ENCODE results near the gene CANX. TPM values are rescaled to one million over a fixed set of nuclear protein-coding genes. Genes with fewer than 3 reads are reported as not detected.
"Not testable (repeated sequence)": the region's sequence is repeated elsewhere in the genome, so short reads cannot be mapped to it uniquely, and the experiment has no call there.

The CANX gene
- polyA plus RNA-seq, 1 experiment: 817 TPM

DNA sequence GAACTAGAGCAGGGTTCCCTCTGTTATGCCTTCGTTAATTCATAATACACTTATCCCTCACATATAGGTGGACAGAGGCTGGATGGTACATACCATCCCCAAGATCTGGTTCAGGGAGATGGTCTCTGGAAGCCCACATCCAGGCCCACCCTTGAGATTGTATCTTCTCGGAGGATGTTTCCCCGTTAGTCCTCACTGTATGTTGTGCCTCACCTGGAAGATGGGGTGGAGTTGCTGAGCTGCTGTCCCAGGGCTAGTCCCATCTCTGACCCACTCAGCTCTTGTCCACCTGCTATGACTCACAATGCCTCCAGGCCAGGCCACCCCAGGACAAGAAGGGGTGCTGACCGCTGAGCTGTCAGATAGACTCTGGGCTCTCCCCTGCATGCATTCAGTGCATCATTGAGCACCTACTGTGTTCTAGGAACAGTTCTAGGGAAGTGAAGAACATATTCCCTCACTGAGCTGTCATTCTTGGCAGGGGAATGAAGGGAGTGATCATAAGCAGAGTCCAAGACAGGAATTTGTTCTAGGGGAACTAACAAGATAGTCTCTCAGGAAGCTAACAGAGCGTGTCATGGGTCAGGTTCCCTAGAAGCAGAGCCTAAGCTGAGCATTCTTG lies 17.9 kb upstream of the CANX start, which contains the start of gene CBY3:
TSS of gene CBY3 (minus strand) at position 255 of the 622 bp plus-strand sequence. CDS start at position 139, 116 bp downstream.
- Histone ChIP-seq H3K4me3 (ENCODE audit: low read depth, low read length) (no peak within 1 kb of the TSS), H3K9me3 (ENCODE audit: control insufficient read depth, insufficient read depth, low read length) (peaks cover 9% of the 10 kb centered on the region; the same call in 1 of the 2 replicates), H3K27me3 (ENCODE audit: control insufficient read depth, insufficient read depth, low read length) (no peaks in the 10 kb centered on the region), H3K27ac (ENCODE audit: low read depth, low read length) (no peak within 1 kb of the TSS)
- ChIA-PET POLR2A (interaction anchor here (0.6 to 1.0 kb wide), 3 partner anchors 27 to 997 kb away, joined by 3 to 5 read pairs (median 3); partner anchors contain the start of gene HNRNPH1), CTCF (interaction anchor here (0.7 kb wide), 1 partner anchor 83 kb away, joined by 8 read pairs; no protein-coding TSS in a partner anchor)
- TF ChIP-seq, protein P1, sequence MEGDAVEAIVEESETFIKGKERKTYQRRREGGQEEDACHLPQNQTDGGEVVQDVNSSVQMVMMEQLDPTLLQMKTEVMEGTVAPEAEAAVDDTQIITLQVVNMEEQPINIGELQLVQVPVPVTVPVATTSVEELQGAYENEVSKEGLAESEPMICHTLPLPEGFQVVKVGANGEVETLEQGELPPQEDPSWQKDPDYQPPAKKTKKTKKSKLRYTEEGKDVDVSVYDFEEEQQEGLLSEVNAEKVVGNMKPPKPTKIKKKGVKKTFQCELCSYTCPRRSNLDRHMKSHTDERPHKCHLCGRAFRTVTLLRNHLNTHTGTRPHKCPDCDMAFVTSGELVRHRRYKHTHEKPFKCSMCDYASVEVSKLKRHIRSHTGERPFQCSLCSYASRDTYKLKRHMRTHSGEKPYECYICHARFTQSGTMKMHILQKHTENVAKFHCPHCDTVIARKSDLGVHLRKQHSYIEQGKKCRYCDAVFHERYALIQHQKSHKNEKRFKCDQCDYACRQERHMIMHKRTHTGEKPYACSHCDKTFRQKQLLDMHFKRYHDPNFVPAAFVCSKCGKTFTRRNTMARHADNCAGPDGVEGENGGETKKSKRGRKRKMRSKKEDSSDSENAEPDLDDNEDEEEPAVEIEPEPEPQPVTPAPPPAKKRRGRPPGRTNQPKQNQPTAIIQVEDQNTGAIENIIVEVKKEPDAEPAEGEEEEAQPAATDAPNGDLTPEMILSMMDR (IDR thresholded peaks at IDR 0.05; ENCODE audit: low read depth, low read length): no peak
- no peak for DNase-seq (ENCODE audit: low read depth, low spot score)

DNA sequence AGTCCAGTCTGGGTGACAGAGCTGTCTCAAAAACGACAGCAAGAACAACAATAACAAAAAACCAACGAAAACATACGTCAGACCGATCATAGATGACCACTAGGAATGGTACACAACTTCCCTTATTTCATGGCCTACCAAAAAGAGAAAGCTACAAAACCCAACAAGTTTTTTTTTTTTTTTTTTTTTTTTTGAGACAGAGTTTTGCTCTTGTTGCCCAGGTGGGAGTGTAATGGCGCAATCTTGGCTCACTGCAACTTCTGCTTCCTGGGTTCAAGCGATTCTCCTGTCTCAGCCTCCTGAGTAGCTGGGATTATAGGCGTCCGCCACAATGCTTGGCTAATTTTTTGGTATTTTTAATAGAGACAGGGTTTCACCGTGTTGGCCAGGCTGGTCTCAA lies 9.6 kb upstream of the CANX start:
- DNase-seq (ENCODE audit: low read depth, low spot score); H3K4me3 ChIP-seq (ENCODE audit: low read depth, low read length); POLR2A ChIA-PET; H3K27ac ChIP-seq (ENCODE audit: low read depth, low read length); CTCF ChIA-PET; H3K27me3 ChIP-seq (ENCODE audit: control insufficient read depth, insufficient read depth, low read length); H3K9me3 ChIP-seq (ENCODE audit: control insufficient read depth, insufficient read depth, low read length): not testable (repeated sequence)

DNA sequence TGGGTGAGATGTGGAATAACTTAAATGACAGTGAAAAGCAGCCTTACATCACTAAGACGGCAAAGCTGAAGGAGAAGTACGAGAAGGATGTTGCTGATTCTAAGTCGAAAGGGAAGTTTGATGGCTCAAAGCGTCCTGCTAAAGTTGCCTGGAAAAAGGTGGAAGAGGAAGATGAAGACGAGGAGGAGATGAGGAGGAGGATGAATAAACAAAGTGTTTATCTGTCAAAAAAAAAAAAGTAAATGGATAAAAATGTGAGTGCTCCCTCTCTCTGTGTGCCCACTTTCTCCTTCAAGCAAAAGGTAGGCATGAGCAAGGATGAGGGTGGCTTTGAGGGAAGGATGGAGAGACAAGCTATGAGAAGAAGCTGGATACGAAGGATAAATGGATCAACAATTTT lies 4.2 kb upstream of the CANX start:
- ChIA-PET POLR2A (no interaction called here), CTCF (no interaction called here)
- H3K27me3 ChIP-seq (ENCODE audit: control insufficient read depth, insufficient read depth, low read length): no peaks in the 10 kb centered on the region
- TF ChIP-seq, protein P1 (IDR thresholded peaks at IDR 0.05; ENCODE audit: low read depth, low read length): no peak
- no peaks in the 10 kb centered on the region; the same call in 1 of the 2 replicates for H3K9me3 ChIP-seq (ENCODE audit: control insufficient read depth, insufficient read depth, low read length)
- no peak for DNase-seq (ENCODE audit: low read depth, low spot score)
- no peak overlapping the region for H3K27ac ChIP-seq (ENCODE audit: low read depth, low read length)
- H3K4me3 ChIP-seq (ENCODE audit: low read depth, low read length): no peak overlapping the region

DNA sequence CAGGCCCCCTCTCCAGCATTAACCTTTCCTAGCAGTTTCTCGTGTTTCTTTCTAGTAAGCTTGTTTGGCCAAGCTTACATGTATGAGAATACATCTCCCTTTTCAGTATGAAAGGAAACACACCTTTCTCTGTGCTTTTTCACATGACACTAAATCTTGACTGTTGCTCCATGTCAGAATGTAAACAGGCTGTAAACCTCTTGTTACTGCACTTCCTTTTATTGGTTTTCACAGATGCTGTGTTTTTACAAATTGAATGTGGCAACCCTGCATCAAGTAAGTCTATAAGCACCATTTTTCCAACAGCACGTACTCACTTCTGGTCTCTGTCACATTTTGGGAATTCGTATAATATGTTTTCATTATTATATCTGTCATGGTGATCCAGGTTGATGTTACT lies 2.2 kb upstream of the CANX start:
- Histone ChIP-seq H3K9me3 (ENCODE audit: control insufficient read depth, insufficient read depth, low read length) (no peaks in the 10 kb centered on the region; the same call in 1 of the 2 replicates), H3K27me3 (ENCODE audit: control insufficient read depth, insufficient read depth, low read length) (no peaks in the 10 kb centered on the region), H3K4me3 (ENCODE audit: low read depth, low read length) (no peak overlapping the region), H3K27ac (ENCODE audit: low read depth, low read length) (no peak overlapping the region)
- TF ChIP-seq, protein P1 (IDR thresholded peaks at IDR 0.05; ENCODE audit: low read depth, low read length): no peak
- POLR2A ChIA-PET: interaction anchor here (0.6 to 1.0 kb wide), 2 partner anchors 35 to 162 kb away, joined by 4 to 9 read pairs; partner anchors contain the start of genes MAML1 and MRNIP
- no peak for DNase-seq (ENCODE audit: low read depth, low spot score)
- CTCF ChIA-PET: interaction anchor here (1.2 kb wide), 1 partner anchor 74 kb away, joined by 4 read pairs; the partner anchor contains the start of gene HNRNPH1

DNA sequence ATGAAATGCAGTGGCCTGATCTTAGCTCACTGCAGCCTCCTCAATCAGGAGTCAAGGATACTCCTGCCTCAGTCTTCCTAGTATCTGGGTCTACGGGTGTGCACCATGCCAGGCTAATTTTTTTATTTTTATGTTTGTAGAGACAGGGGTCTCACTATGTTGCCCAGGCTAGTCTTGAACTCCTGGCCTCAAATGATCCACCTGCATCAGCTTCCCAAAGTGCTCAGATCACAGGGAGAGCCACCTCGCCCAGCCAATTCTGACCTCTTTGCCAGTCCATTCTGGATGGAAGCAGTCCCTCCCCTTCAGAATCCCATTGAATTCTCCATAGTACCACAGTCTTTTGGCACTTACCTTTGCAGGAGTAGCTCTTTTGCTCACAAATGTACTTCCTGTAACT lies 1.7 kb upstream of the CANX start:
- no peaks in the 10 kb centered on the region; the same call in 1 of the 2 replicates for H3K9me3 ChIP-seq (ENCODE audit: control insufficient read depth, insufficient read depth, low read length)
- no peak for DNase-seq (ENCODE audit: low read depth, low spot score)
- H3K4me3 ChIP-seq (ENCODE audit: low read depth, low read length): no peak overlapping the region
- CTCF ChIA-PET: interaction anchor here (1.2 kb wide), 1 partner anchor 74 kb away, joined by 4 read pairs; the partner anchor contains the start of gene HNRNPH1
- no peak overlapping the region for H3K27ac ChIP-seq (ENCODE audit: low read depth, low read length)
- no peaks in the 10 kb centered on the region for H3K27me3 ChIP-seq (ENCODE audit: control insufficient read depth, insufficient read depth, low read length)
- POLR2A ChIA-PET: interaction anchor here (1.0 kb wide), 2 partner anchors 35 to 74 kb away, joined by 3 to 4 read pairs; partner anchors contain the start of genes HNRNPH1 and MAML1
- TF ChIP-seq, protein P1 (IDR thresholded peaks at IDR 0.05; ENCODE audit: low read depth, low read length): no peak

DNA sequence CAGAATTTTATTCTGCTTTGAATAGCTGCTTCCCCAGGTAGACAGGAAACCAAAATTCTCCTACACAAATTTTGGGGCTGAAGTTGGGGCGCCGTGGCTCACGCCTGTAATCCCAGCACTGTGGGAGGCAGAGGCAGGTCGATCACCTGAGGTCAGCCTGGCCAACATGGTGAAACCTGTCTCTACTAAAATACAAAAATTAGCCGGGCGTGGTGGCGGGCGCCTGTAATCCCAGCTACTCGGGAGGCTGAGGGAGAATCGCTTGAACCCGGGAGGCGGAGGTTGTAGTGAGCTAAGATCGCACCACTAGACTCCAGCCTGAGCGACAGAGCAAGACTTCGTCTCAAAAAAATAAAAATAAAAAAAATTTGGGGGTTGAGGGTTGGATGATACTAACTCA lies 1.2 kb upstream of the CANX start:
- not testable (repeated sequence) for DNase-seq (ENCODE audit: low read depth, low spot score); H3K27me3 ChIP-seq (ENCODE audit: control insufficient read depth, insufficient read depth, low read length); H3K9me3 ChIP-seq (ENCODE audit: control insufficient read depth, insufficient read depth, low read length)
- H3K4me3 ChIP-seq (ENCODE audit: low read depth, low read length): peak overlapping the region; percentile 78
- peak overlapping the region; percentile 97 for H3K27ac ChIP-seq (ENCODE audit: low read depth, low read length)
- CTCF ChIA-PET: interaction anchor here (1.2 kb wide), 1 partner anchor 75 kb away, joined by 4 read pairs; the partner anchor contains the start of gene HNRNPH1
- POLR2A ChIA-PET: interaction anchor here (0.6 to 1.0 kb wide), 3 partner anchors 35 to 146 kb away, joined by 3 to 4 read pairs (median 3); partner anchors contain the start of genes HNRNPH1 and MAML1
